Gastrocnemius medialis (tissue), 4 donors: ENCODE data around the gene NTM.

Experiments
- POLR2A ChIP-seq, 2 donors: fragments of 450-650 bp; IDR thresholded peaks; one replicate each; pipeline ENCODE4 v1.6.1; 2017; ENCODE audit warnings: antibody characterized with exemption in 2 of 2, mild to moderate bottlenecking in 2 of 2, moderate library complexity in 2 of 2
- TF ChIP-seq, protein P1 (sequence below), 5 experiments: fragments of 450-650 bp in 3 of 5; fragments of 200-600 bp in 2 of 5; sonication (generic) in 2 of 5; IDR thresholded peaks in 4 of 5; conservative IDR thresholded peaks in 1 of 5; 1 replicate in 4 of 5; 2 replicates in 1 of 5; pipeline ENCODE4 v1.5.1; 2016 to 2019; ENCODE audit warnings: antibody characterized with exemption in 5 of 5, mild to moderate bottlenecking in 3 of 5, moderate library complexity in 3 of 5

DNA sequence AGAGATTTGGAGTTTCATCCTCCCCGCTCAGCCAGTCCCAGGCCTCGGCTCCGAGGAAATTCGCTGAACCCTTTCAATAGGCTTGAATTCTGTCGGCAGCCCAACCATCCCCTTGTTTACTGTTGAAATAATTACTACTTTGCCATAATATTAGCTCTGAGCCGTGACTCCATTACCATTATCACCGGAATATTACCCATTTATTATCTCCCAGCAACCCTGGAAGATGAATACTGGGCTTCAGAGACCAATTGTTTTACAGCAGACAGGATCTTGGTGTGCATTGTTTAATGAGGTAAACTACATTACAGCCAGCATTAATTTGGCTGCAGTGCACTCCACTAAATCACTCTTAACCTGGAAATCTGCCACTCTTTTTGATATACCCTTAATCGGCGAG lies 867.4 kb downstream of the NTM start:
- TF ChIP-seq, protein P1, sequence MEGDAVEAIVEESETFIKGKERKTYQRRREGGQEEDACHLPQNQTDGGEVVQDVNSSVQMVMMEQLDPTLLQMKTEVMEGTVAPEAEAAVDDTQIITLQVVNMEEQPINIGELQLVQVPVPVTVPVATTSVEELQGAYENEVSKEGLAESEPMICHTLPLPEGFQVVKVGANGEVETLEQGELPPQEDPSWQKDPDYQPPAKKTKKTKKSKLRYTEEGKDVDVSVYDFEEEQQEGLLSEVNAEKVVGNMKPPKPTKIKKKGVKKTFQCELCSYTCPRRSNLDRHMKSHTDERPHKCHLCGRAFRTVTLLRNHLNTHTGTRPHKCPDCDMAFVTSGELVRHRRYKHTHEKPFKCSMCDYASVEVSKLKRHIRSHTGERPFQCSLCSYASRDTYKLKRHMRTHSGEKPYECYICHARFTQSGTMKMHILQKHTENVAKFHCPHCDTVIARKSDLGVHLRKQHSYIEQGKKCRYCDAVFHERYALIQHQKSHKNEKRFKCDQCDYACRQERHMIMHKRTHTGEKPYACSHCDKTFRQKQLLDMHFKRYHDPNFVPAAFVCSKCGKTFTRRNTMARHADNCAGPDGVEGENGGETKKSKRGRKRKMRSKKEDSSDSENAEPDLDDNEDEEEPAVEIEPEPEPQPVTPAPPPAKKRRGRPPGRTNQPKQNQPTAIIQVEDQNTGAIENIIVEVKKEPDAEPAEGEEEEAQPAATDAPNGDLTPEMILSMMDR (IDR thresholded peaks at IDR 0.05 in 4 of 5, conservative IDR thresholded peaks at IDR 0.05 in 1 of 5), result no peak
- TF ChIP-seq POLR2A (IDR thresholded peaks at IDR 0.05), result no peak
